Activated CD4-positive, alpha-beta T cell treated with anti-CD3 and anti-CD28 coated beads, Interleukin-2, amount 50 U/mL, for 4 hours (primary cell): ENCODE results near the gene GOLGA6B.
A peak's percentile ranks its signal among the peaks of the same experiment; 100 is the strongest.
"Not testable (repeated sequence)": the region's sequence is repeated elsewhere in the genome, so short reads cannot be mapped to it uniquely, and the experiment has no call there.

ENCODE experiments used
- DNase-seq, 2 experiments: peaks; one replicate each; pipeline ENCODE4 v3.0.0-alpha.2; 2020

The GOLGA6B gene

GRCh38 chr15:72669803-72670202 is 15.3 kb downstream of the GOLGA6B start:
- DNase-seq: not testable (repeated sequence)

- DNase-seq: peak; percentile 64 to 69
These were observed 16.3 kb downstream of the GOLGA6B start for GRCh38 chr15:72670656-72671352.

GRCh38 chr15:72671525-72671924 is 17.0 kb downstream of the GOLGA6B start:
- DNase-seq: no peak

GRCh38 chr15:72676838-72677237 is 22.3 kb downstream of the GOLGA6B start:
- DNase-seq: no peak

DNA sequence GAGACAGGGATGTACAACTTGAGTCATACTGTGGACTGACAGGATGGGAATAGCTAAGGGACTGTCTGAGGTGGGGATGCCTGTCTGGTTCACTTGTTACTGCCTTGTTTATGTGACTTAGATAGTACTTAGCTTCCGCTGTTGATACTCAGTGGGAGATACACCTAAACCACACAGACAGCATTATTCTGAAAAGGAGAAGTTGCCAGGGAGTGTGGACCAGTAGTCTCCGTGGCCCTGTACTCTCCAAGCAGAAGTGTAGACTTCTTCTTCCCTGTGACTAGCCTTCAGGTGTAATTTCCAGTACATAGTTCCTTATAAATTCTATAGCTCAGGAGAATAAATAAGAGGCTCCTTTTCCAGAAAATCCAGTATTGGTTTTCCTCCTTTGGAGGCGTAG is 26.4 kb downstream of the GOLGA6B start:
- no peak for DNase-seq

- no peak for DNase-seq
These were observed 28.3 kb downstream of the GOLGA6B start for GRCh38 chr15:72682772-72683171.

- DNase-seq: no peak
These were observed 30.9 kb downstream of the GOLGA6B start for GRCh38 chr15:72685301-72685924.

GRCh38 chr15:72685925-72686794 is 31.7 kb downstream of the GOLGA6B start, which contains the start of the genes BBS4 and HIGD2B:
Gene BBS4, plus strand, starts transcription at chr15:72686207. Its CDS starts 21 bp downstream, at chr15:72686228.
Gene HIGD2B, minus strand, starts transcription at chr15:72686182. Its CDS starts 9,808 bp downstream, at chr15:72676374.
- DNase-seq: peak; percentile 72 to 74

DNA sequence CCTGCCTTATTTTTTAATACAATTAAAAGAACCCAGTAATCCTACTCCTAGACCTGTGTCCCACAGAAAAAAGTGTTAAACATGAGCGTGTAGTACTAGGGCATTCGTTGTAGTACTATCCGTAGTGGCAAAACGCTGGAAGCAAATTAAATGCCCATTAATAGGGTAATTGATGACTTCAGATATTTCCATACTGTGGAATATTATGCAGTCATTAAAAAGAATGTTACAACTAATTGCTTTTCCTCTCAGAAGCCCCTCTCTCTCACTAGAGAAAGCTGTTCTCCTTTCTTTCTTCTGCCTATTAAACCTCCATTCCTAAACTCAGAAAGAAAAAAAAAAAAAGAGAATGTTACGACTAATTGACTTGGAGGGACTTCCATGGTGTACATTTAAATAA is 34.2 kb downstream of the GOLGA6B start:
- DNase-seq: no peak

- no peak for DNase-seq
These were observed 36.4 kb downstream of the GOLGA6B start for GRCh38 chr15:72690938-72691337.

DNA sequence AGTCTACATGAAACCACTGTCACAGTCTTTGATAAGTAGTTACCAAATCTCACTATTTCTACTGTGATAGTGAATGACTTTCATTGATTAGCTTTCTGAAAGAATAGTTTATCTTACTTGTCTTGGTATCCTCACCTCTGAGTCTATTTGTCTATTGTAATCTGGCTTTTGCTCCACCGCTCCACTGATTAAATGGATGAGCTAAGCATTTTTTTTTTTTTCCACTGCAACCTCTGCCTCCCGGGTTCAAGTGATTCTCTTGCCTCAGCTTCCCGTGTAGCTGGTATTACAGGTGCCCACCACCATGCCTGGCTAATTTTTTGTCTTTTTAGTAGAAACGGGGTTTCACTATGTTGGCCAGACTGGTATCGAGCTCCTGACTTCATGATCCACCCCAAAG is 44.4 kb downstream of the GOLGA6B start:
- no peak for DNase-seq

DNA sequence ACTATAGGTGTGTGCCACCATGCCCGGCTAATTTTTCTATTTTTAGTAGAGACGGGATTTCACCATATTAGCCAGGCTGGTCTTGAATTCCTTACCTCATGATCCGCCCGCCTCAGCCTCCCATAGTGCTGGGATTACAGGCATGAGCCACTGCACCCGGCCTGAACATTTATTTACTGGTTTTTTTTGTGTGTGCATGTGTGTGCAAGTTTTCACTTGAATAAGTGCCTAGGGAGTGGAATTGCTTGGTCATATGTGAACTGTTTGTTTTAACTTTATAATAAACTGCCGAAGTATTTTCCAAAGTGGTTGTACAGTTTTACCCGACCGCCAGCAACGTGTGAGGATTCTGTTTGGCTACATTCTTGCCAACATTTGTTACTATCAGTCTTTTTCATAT is 45.6 kb downstream of the GOLGA6B start:
- DNase-seq: no peak

DNA sequence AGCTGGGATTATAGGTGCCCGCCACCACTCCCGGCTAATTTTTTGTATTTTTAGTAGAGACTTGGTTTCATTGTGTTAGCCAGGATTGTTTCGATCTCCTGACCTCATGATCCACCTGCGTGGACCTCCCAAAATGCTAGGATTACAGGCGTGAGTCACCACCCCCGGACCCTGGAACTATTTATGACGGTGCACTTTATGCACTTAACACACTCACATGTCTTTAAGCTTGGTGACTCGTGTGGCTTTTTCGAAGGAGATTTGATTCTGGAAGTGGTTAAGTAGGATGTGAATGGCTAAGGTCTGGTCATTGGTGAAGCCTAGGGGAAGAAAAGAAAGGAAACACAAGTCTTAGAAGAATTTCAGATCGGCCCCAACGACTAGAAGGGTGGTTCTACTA is 51.8 kb downstream of the GOLGA6B start:
- no peak for DNase-seq

DNA sequence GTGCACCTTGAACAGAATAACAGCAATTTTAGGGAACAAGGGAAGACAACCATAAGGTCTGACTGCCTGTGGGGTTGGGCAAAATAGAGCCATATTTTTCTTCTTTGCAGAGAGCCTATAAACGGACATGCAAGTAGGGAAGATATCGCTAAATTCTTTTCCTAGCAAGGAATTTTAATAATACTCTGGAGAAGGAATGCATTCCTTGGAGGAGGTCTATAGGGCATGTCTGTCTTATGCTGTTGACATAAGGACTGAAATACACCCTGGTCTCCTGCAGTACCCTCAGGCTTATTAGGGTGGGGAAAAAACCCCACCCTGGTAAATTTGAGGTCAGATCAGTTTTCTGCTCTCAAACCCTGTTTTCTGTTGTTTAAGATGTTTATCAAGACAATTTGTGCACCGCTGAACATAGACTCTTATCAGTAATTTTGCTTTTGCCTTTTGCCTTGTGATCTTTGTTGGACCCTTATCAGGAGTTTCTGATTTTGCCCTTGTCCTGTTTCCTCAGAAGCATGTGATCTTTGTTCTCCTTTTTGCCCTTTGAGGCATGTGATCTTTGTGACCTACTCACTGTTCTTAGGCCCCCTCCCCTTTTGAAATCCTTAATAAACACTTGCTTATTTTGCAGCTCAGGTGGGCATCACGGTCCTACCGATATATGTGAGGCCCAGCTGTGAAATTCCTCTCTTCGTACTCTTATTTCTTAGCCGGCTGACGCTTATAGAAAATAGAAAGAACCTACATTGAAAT is 54.2 kb downstream of the GOLGA6B start:
- not testable (repeated sequence) for DNase-seq
